Endothelial cell of umbilical vein (primary cell): Measurements from ENCODE around the gene IQGAP1. TPM values are rescaled to one million over a fixed set of nuclear protein-coding genes. Genes with fewer than 3 reads are reported as not detected.
A peak's percentile ranks its signal among the peaks of the same experiment; 100 is the strongest.

Experiments used
- BruUV-seq: library from RNA; stranded (reverse); fragments of 400-500 nt; replicated peaks from 2 replicates; lab custom pipeline; 2021; lab: Mats Ljungman, UMichigan
- CTCF ChIA-PET: fragments of 300-600, 350-600 bp; sonication (Branson Sonifier 250); formaldehyde crosslinking; loops from one replicate; lab custom pipeline; 2021; ENCODE audit warnings: antibody characterized with exemption, inconsistent platforms; lab: Charles Lee
- POLR2A ChIA-PET: fragments of 300-600, 350-600 bp; sonication (Branson Sonifier 250); formaldehyde crosslinking; loops from one replicate; lab custom pipeline; 2021; ENCODE audit warnings: antibody characterized with exemption, inconsistent platforms; lab: Charles Lee
- DNase-seq: peaks from one replicate; pipeline ENCODE4 v3.0.0-alpha.2; 2011; ENCODE audit warnings: low read depth, low spot score
- FAIRE-seq: peaks from 2 replicates; lab custom pipeline; 2011; peaks lifted over from hg19 to GRCh38; lab: Jason Lieb, UNC
- H2AFZ ChIP-seq: 2 replicates; pipeline ENCODE4 v1.6.0; 2012; ENCODE audit warnings: low read depth, low read length, control low read depth, inconsistent platforms
- H3K27ac ChIP-seq: 2 replicates; pipeline ENCODE4 v1.5.1; 2011; ENCODE audit warnings: low read depth, mild to moderate bottlenecking, control low read depth, low read length, moderate library complexity; ENCODE audit not compliant: insufficient read depth
- H3K27me3 ChIP-seq, 2 experiments: 2 replicates each; pipeline versions ENCODE4 v1.6.0 to v1.6.1; 2011; ENCODE audit warnings: low read length in 2 of 2, mixed read lengths in 1 of 2; ENCODE audit not compliant: control insufficient read depth in 2 of 2, insufficient read depth in 2 of 2
- H3K36me3 ChIP-seq, 2 experiments: 2 replicates in 1 of 2; 3 replicates in 1 of 2; pipeline ENCODE4 v1.5.1; 2011; ENCODE audit warnings: low read length in 2 of 2, mild to moderate bottlenecking in 1 of 2, moderate library complexity in 1 of 2; ENCODE audit not compliant: control insufficient read depth in 2 of 2, insufficient read depth in 2 of 2; ENCODE audit errors: extremely low read depth in 1 of 2
- H3K4me1 ChIP-seq: 3 replicates; pipeline ENCODE4 v1.5.1; 2011; ENCODE audit warnings: mild to moderate bottlenecking, low read length; ENCODE audit not compliant: control insufficient read depth, insufficient read depth; ENCODE audit errors: extremely low read depth
- H3K4me2 ChIP-seq: 2 replicates; pipeline ENCODE4 v1.6.1; 2011; ENCODE audit warnings: low read length, control low read depth, mixed read lengths; ENCODE audit not compliant: insufficient read depth
- H3K4me3 ChIP-seq, 3 experiments: fragments of 200-600 bp in 1 of 3; sonication (generic), shearing (Covaris generic) in 1 of 3; replicated peaks in 1 of 3; 2 replicates each; pipeline ENCODE4 v1.5.1; 2011 to 2016; ENCODE audit warnings: control low read depth in 3 of 3, low read length in 3 of 3, mild to moderate bottlenecking in 2 of 3, inconsistent platforms in 1 of 3, low read depth in 1 of 3, moderate library complexity in 1 of 3; ENCODE audit not compliant: insufficient read depth in 1 of 3
- H3K79me2 ChIP-seq: 2 replicates; pipeline ENCODE4 v1.6.0; 2012; ENCODE audit warnings: low read length, inconsistent platforms; ENCODE audit not compliant: control insufficient read depth, insufficient read depth
- H3K9ac ChIP-seq: replicated peaks from 2 replicates; pipeline ENCODE3; 2011; ENCODE audit warnings: low read length, control low read depth; ENCODE audit not compliant: insufficient read depth; ENCODE audit errors: extremely low read depth
- H3K9me1 ChIP-seq: replicated peaks from 3 replicates; pipeline ENCODE4 v1.6.0; 2011; ENCODE audit warnings: mild to moderate bottlenecking, low read length; ENCODE audit not compliant: control insufficient read depth, insufficient read depth; ENCODE audit errors: extremely low read depth
- H3K9me3 ChIP-seq: replicated peaks from 2 replicates; pipeline ENCODE4 v1.5.1; 2012; ENCODE audit warnings: low read length, inconsistent platforms; ENCODE audit not compliant: control insufficient read depth, insufficient read depth
- H4K20me1 ChIP-seq: replicated peaks from 2 replicates; pipeline ENCODE3; 2011; ENCODE audit warnings: mild to moderate bottlenecking, low read length; ENCODE audit not compliant: control insufficient read depth, insufficient read depth; ENCODE audit errors: extremely low read depth
- CTCF ChIP-seq, 2 donors: IDR thresholded peaks; 1 replicate in 1 of 2; 2 replicates in 1 of 2; pipeline ENCODE4 v1.5.1; 2011; ENCODE audit warnings: low read length in 2 of 2, mild to moderate bottlenecking in 2 of 2, moderate library complexity in 2 of 2, control low read depth in 1 of 2, inconsistent platforms in 1 of 2, low read depth in 1 of 2; ENCODE audit not compliant: insufficient read depth in 1 of 2; ENCODE audit errors: extremely low read depth in 1 of 2
- EZH2 ChIP-seq: IDR thresholded peaks from 2 replicates; pipeline ENCODE4 v1.6.1; 2012; ENCODE audit warnings: borderline replicate concordance, low read depth, mild to moderate bottlenecking, moderate library complexity, low read length, inconsistent platforms; ENCODE audit not compliant: severe bottlenecking
- FOS ChIP-seq: IDR thresholded peaks from 2 replicates; pipeline ENCODE4 v1.6.1; 2011; ENCODE audit warnings: mild to moderate bottlenecking, low read length, moderate library complexity, borderline replicate concordance; ENCODE audit not compliant: insufficient read depth
- GATA2 ChIP-seq: IDR thresholded peaks from 2 replicates; pipeline ENCODE4 v1.7.0; 2011; ENCODE audit warnings: low read depth, mild to moderate bottlenecking, moderate library complexity, mixed read lengths, low read length; ENCODE audit not compliant: insufficient read length, insufficient read depth
- JUN ChIP-seq: IDR thresholded peaks from 2 replicates; pipeline ENCODE4 v1.6.1; 2011; ENCODE audit warnings: borderline replicate concordance, low read depth; ENCODE audit not compliant: insufficient read length, insufficient read depth
- MAX ChIP-seq: IDR thresholded peaks from 2 replicates; pipeline ENCODE4 v1.6.1; 2011; ENCODE audit not compliant: insufficient read depth, insufficient read length
- MYC ChIP-seq: IDR thresholded peaks from one replicate; pipeline ENCODE4 v1.6.1; 2011; ENCODE audit warnings: mild to moderate bottlenecking, low read depth, low read length
- POLR2A ChIP-seq: IDR thresholded peaks from 2 replicates; pipeline ENCODE4 v1.6.1; 2012; ENCODE audit warnings: low read depth, mild to moderate bottlenecking, control low read depth, low read length
- POLR2AphosphoS5 ChIP-seq: IDR thresholded peaks from 2 replicates; pipeline ENCODE4 v1.6.1; 2012; ENCODE audit warnings: low read depth, mild to moderate bottlenecking, control low read depth, low read length, moderate library complexity; ENCODE audit not compliant: insufficient read depth
- dilution Hi-C: fragments of 300-500 bp; cut with MboI; formaldehyde crosslinking; loops from one replicate; pipeline ENCODE4 v1.15.0; 2019; ENCODE audit warnings: low sequenced_read_pairs; ENCODE audit not compliant: extremely low pct_ligation_motif_present
- intact Hi-C: fragments of 100-400 bp; cut with micrococcal nuclease; formaldehyde crosslinking; loops from one replicate; pipeline ENCODE4 v1.10.0; 2022
- polyA plus RNA-seq, 4 experiments: library from polyadenylated mRNA; depleted of rRNA in 3 of 4; stranded (reverse) in 3 of 4; unstranded in 1 of 4; fragments of >200 nt; gene quantifications; 2 replicates each; pipeline versions ENCODE4 v1.2.1 to v1.2.3, GENCODE V29; 2011 to 2012; ENCODE audit warnings: missing spikeins in 1 of 4
- total RNA-seq: library from RNA; stranded (reverse); gene quantifications from 2 replicates; pipeline ENCODE4 v1.2.3, GENCODE V29; 2021

IQGAP1 gene
- total and polyA plus RNA-seq, 2 donors (not counting 3 experiments of a cell fraction or from before 2014, with no cell fraction given), result 82.2 to 258 TPM

- peak overlapping the region in 1 of 3 experiments; percentile 54 for H3K4me3 ChIP-seq
These were observed 12.1 kb downstream of the IQGAP1 start for GRCh38 chr15:90400005-90400758.

More at GRCh38 chr15:90400005-90400758, 12.1 kb downstream of the IQGAP1 start:
- Histone ChIP-seq H3K4me1 (peaks cover 51% of the 10 kb centered on the region), H3K9me3 (no peaks in the 10 kb centered on the region), H3K36me3 (peaks cover 0 to 3% of the 10 kb centered on the region in 2 experiments), H3K27me3 (no peaks in the 10 kb centered on the region), H3K79me2 (peaks cover 85% of the 10 kb centered on the region), H3K9ac (peak overlapping the region; percentile 92), H2AFZ (no peak overlapping the region), H3K9me1 (no peaks in the 10 kb centered on the region), H4K20me1 (peaks cover 4% of the 10 kb centered on the region), H3K27ac (peak overlapping the region; percentile 100), H3K4me2 (peak overlapping the region; percentile 93)
- TF ChIP-seq POLR2A (no peak), EZH2 (no peak), GATA2 (no peak), JUN (no peak), POLR2AphosphoS5 (no peak), MAX (no peak), FOS (no peak), MYC (no peak), CTCF (IDR thresholded peaks at IDR 0.05; ENCODE audit: extremely low read depth in 1 of 2, insufficient read depth in 1 of 2, low read depth in 1 of 2, low read length in 2 of 2) (no peak)
- ChIA-PET CTCF (interaction anchor here (1.0 to 1.8 kb wide), 4 partner anchors 9 to 80 kb away, joined by 3 to 5 read pairs (median 4); no protein-coding TSS in a partner anchor), POLR2A (interaction anchor here (1.4 to 1.9 kb wide), 2 partner anchors 8 to 12 kb away, joined by 6 to 8 read pairs; partner anchors contain the start of gene IQGAP1)
- dilution Hi-C loops, result no loop called here
- DNase-seq (no peak), FAIRE-seq (no peak)
- BruUV-seq, result TSS peak; percentile 99
- intact Hi-C loops, result loop anchor here (1.0 to 2.0 kb wide), 2 partner anchors 23 to 41 kb away; no protein-coding TSS in a partner anchor
